Left kidney (tissue), 2 donors: ENCODE measurements around the gene CALHM2. TPM values are rescaled to one million over a fixed set of nuclear protein-coding genes. Genes with fewer than 3 reads are reported as not detected.
"Not testable (repeated sequence)": the region's sequence is repeated elsewhere in the genome, so short reads cannot be mapped to it uniquely, and the experiment has no call there.

ENCODE experiments used
- DNase-seq: peaks from one replicate; pipeline ENCODE4 v3.0.0-alpha.2; 2013
- polyA plus RNA-seq: library from polyadenylated mRNA; unstranded; fragments of 120-200 nt; gene quantifications from one replicate; pipeline ENCODE4 v1.2.1, GENCODE V29; 2013; ENCODE audit not compliant: insufficient read length

The CALHM2 gene
- polyA plus RNA-seq, 1 donor = 10.3 TPM

GRCh38 chr10:103450201-103450695 is 1.9 kb downstream of the CALHM2 start:
- DNase-seq = no peak

- no peak for DNase-seq
Measured at GRCh38 chr10:103449208-103450144, 2.7 kb downstream of the CALHM2 start.

- no peak for DNase-seq
Measured at GRCh38 chr10:103448746-103449145, 3.4 kb downstream of the CALHM2 start.

GRCh38 chr10:103447187-103447586 is 5.0 kb downstream of the CALHM2 start:
- DNase-seq = no peak

- no peak for DNase-seq
Measured at GRCh38 chr10:103445767-103446567, 6.2 kb downstream of the CALHM2 start.

GRCh38 chr10:103445366-103445765 is 6.8 kb downstream of the CALHM2 start:
- DNase-seq = no peak

- DNase-seq = no peak
Measured at GRCh38 chr10:103444478-103444877, 7.7 kb downstream of the CALHM2 start.

- no peak for DNase-seq
Measured at GRCh38 chr10:103443475-103444185, 8.5 kb downstream of the CALHM2 start.

GRCh38 chr10:103442031-103442461 is 10.1 kb downstream of the CALHM2 start:
- no peak for DNase-seq

- DNase-seq = no peak
Measured at GRCh38 chr10:103441611-103442010, 10.6 kb downstream of the CALHM2 start.

GRCh38 chr10:103441206-103441605 is 11.0 kb downstream of the CALHM2 start:
- DNase-seq = no peak

GRCh38 chr10:103440416-103440815 is 11.8 kb downstream of the CALHM2 start:
- no peak for DNase-seq

GRCh38 chr10:103439776-103440175 is 12.4 kb downstream of the CALHM2 start:
- no peak for DNase-seq

GRCh38 chr10:103433858-103434257 is 18.3 kb downstream of the CALHM2 start:
- no peak for DNase-seq

- DNase-seq = no peak
Measured at GRCh38 chr10:103431902-103432301, 20.3 kb downstream of the CALHM2 start.

GRCh38 chr10:103429647-103430046 is 22.5 kb downstream of the CALHM2 start:
- no peak for DNase-seq

GRCh38 chr10:103428989-103429643 is 23.1 kb downstream of the CALHM2 start:
- no peak for DNase-seq

GRCh38 chr10:103427866-103428265 is 24.3 kb downstream of the CALHM2 start:
- DNase-seq = no peak

- DNase-seq = no peak
Measured at GRCh38 chr10:103423748-103424147, 28.4 kb downstream of the CALHM2 start.

- no peak for DNase-seq
Measured at GRCh38 chr10:103419101-103419500, 33.1 kb downstream of the CALHM2 start.

GRCh38 chr10:103417601-103418000 is 34.6 kb downstream of the CALHM2 start:
- DNase-seq = no peak

- not testable (repeated sequence) for DNase-seq
Measured at GRCh38 chr10:103417148-103417469, 35.1 kb downstream of the CALHM2 start.
